Measurements from ENCODE around the gene AMBRA1.

The AMBRA1 gene

DNA sequence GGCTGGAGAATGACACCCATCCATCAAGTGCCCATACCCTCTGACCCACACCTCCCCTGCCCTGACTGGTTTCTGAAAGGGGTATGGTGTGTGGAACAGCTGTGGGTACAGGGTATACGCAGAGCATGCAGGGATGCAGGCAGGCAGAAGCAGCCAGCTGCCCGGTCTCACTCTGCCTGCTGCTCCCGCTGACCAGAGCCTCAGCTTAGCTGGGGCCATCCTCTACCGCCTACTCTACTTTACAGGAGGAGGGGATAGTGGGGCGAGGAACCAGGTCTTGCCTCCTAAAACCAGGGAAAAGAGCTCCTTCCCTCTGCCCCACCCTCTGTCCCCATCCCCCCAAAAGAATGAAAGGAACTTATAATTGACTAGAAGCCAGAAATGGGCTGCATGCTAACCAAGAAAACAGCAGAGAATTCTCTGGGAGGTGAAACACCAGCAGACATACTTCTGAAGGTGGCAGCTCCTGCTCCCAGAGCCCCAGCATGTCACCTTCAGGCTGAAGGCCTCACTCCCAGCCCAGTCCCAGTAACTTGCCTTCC is 189.3 kb downstream of the AMBRA1 start:
- DNase-seq (ENCODE audit: low read depth in 2 of 2) = no peak

DNA sequence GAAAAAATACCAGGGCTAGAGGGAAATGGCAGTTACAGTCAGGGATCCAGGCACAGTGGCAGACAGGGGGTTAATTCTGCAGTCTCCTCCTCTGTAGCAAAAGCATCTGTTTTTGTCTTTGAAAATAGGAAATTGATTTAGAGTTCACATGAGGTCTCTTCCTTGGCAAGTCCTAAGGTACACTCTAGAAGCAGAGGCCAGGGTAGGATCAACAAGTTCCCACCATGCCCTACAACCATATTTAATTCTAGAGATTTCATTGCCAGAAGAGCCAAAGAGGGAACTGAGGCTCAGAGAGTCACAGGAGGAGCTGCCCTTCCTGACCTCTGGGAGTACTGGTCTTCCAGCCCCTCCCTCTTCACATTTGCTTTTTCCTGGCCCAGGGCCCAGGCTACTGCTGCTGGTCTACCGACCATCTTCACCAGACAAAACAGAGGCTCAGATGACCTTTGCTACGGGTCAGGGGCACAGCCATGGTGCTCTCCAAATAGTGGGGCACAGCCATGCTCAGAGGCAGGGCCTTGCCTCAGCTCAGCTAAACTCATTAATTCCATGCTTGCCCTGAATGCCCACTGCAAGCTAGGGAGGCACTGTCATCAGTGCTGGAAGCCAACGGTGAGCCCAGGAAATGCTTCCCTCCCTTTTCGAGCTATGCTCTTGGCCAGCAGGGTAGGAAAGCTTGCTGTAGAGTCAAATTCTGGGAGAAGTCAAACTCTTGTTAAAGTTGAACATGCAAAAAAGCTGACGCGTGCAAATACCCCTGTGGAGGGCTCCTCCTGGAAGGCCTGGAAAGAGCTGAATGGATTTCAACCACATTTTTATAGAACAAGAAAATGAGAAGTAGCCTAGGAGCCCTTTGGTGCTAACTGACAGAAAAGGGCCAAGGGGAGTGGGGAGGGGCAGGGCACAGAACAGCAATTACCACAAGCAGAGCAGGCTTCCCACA is 190.6 kb downstream of the AMBRA1 start:
- DNase-seq (ENCODE audit: low read depth in 2 of 2) = no peak

GRCh38 chr11:46397526-46397925 is 196.3 kb downstream of the AMBRA1 start:
- no peak for DNase-seq (ENCODE audit: low read depth in 2 of 2)

- no peak for DNase-seq (ENCODE audit: low read depth in 2 of 2)
Observed at GRCh38 chr11:46393759-46394158, 200.1 kb downstream of the AMBRA1 start.

DNA sequence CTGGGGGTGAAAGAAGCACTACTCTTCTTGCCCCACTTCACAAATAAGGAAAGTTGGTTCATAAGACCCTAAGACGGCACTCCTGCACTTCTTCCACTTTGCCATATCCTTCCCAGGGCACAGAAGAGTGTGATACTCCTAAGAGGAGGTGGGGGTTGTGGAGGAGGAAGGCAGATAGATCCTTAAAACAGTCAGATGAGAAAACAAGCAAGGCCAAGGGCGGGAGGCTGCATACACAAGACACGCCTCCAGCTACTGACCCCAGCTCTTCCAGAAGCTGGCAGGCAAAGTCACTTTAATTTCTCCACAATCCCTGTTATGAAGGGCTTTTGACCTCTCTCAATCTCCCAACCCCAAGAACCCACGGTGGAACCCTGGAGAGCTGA is 200.6 kb downstream of the AMBRA1 start:
- DNase-seq (ENCODE audit: low read depth in 2 of 2) = no peak

- DNase-seq (ENCODE audit: low read depth in 2 of 2) = peak; percentile 55 to 58
Observed at GRCh38 chr11:46392421-46393230, 201.2 kb downstream of the AMBRA1 start.

DNA sequence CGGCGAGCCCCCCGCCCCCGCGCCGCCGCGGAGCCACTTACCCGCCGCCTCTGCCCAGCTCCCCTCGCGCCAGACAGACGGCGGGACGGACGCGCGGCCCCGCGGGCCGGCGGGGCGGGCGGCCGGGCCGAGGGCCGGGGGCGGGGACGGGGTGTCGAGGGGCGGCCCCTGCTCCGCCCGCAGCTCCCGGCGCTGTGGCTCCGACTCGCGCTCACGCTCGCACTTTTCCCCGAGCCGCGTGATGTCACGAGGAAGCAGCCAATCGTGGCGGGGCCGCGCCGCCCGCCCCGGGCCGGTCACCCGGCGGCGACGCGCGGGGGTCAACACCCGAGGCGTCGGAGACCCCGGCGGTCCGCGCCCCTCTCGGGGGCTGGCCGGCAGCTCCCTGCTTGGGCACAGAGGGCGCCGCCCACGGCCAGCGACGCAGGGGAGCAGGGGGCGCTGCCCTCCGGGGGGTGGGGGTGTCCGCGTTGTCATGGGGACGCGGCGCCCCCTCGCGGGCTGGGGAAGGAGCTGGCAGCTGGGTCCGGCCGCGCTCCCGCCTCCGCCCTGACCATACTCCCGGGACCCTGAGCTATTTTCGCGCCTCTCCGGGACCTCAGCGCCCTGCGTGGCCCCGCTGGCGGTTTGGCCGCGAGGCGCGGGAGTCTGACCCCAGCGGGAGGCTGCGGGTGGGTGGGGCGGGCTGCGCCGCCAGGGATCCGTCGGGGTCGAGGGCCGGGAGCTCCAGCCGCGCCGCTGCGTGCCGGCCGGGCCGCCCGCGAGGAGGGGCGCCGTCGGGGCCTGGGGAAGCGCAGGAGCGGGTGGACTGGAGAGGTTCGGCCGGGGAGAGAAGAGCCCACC is 202.0 kb downstream of the AMBRA1 start, which contains the start of gene CHRM4:
CHRM4 (minus strand) TSS at position 199 of the 843 bp plus-strand sequence. CDS start 5,219 bp downstream, outside the sequence.
- DNase-seq (ENCODE audit: low read depth in 2 of 2) = no peak

DNA sequence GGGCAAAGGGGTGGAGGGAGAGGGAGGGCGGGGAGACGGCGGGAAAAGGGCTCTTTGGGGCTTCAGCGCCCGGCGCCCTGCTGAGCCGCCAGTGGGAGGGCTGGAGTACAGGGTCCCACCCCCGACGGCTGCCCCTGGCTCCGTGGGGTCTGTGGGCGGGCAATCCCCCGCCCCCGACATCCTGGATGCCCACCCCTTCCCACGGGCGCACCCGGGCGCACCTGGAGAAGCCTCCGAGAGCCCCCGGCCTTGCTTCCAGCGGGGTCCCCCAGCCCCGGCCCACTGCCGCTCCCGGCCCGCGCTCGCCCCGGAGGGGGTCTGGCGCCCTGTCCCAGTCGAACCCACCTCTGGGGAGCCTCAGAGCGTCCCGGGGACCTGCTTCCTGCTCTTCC is 202.6 kb downstream of the AMBRA1 start:
- DNase-seq (ENCODE audit: low read depth in 2 of 2) = no peak

DNA sequence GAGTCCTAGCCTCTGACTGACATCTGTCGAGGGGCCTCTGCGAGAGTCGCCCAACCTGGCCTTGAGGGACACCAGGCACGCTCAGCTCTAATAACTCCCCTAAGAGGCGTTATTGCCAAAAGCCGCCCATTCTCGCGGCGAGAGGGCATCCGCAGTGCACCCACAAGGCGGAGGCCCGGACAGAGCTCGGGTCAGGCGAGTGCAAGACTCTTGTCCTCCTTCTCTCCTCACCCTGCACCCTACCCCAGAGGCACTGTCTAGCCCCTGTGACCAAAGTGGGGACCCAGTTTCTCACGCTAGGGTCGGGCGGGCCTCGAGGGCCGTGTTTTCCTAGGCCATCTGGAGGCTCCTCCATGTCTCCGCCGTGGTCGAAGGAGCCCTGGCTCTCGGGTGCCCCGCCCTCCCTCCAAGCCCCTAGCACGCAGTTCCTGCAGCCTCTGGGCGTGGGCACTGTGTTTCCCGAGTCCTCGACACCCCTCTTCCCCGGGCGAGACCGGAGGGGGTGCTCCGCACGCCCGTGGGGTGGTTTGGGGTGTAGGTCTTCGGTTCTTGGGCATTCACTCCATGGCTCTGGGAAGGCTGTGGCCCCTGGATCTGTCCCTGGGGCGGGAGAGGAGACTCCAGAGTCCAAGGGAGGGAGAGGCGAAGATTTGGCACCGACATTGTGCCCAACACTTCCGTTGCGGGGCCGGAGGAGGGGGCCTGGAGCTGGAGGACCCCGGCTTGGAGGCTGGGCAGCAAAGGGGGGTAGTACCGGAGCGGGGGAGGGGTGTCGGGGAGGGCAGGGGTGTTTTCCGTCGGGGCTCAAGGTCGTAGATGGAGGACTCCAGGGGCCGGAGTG is 203.3 kb downstream of the AMBRA1 start:
- no peak for DNase-seq (ENCODE audit: low read depth in 2 of 2)

GRCh38 chr11:46389450-46390330 is 204.1 kb downstream of the AMBRA1 start:
- no peak for DNase-seq (ENCODE audit: low read depth in 2 of 2)

DNA sequence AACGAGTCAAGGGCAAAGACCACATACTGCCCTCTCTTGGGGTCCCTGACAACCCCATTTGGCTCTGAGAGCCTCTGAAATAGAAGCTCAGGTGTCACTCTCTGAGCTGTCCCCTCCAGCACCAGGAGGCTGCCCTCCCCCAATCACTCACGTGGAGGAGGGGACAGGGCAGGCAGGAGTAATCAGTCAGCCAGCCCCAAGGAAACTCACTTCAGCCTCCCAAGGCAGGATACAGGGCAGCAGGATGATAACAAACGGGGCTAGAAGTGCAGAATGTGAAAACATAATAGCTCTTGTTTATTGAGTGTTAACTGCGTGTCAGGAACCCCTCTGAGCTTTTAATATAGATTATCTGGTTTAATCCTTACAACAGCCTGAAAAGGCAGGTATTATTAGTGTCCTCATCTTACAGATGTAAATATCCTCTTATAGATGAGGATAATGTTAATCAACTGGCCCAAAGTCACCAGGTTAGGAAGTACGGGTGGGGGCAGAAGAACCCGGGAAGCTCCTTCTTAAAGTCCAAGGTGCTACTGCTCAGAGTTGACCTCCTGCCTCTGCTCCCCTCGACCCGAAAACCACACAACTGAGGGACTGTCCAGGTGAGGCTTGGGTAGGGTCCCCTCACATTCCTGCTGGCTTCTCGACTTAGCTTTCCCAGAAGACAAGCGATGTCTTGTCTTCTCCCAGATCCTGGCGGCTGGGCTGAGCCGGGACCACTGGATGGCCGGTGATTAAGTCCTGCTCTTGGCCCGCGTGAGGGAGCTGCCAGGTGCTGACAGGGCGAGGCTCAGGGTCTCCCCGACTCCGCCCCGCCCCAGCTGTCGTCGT is 205.0 kb downstream of the AMBRA1 start:
- DNase-seq (ENCODE audit: low read depth in 2 of 2) = no peak

DNA sequence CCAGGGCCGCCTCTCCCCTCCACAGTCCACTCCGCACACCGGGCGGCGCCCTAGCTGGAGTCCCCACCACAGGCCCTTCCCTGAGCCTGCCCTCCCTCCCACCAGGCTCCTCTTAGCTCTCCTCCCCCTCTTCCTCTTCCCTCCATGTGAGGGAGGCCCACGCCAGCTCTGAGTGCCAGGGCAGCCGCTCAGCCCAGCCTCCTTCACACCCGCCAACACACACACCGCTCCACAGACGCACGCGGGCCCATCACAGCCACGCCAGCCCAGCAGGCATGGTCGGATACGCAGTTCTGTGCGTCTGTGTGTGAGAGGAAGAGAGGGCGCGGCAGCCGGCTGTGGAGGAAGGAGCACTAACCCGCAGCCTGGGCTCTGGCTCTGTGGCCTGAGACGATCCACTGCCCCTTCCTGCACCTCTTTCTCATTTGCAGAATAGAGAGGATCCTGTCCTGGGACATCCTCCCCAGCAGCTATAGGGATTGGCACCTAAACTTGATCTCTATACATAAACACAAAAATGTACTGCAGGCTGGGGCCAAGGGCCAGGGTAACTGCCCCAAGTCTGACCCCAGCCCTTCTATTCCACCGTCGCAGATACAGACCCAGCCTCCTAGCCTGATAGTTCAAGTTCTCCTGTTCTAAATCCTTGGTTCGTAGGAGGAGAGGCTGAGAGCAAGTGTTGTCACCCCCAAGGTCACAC is 205.8 kb downstream of the AMBRA1 start:
- DNase-seq (ENCODE audit: low read depth in 2 of 2) = no peak

DNA sequence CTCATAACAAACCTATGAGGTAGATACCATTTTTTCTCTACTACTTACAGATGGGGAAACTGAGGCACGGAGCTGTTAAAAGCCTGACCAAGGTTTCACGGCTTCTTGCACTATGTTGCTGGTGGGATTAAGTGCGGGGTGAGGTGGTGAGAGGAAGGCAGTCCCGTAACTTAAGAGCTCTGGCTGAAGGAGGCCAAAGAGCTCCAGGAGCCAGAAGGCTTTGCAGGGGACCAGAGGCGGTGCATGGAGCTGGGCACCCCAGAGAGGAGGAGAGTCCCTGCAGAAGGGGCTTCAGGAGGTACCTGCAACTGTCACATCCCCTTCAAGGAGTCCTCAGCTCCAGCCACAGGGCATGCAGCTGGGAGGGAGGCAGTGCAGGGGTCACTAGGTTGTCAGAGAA is 206.4 kb downstream of the AMBRA1 start:
- no peak for DNase-seq (ENCODE audit: low read depth in 2 of 2)

DNA sequence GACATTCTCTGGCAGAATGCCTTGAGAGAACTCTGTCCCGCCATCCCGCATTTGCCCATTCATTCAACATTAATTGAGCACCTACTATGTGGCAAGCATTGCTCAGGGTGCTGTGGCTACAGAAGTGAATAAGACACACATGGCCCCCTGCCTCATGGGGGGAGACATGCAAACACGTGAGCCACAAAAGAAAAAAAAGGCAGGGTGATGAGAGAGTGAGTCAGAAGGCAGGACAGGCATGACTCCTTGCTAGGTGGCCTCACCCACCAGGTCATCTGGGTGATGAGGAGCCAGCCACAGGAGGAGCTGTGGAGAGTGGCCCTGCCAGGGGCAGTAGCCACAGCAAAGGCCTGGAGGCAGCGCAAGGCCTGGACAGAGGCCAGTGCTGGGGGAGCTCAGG is 207.1 kb downstream of the AMBRA1 start:
- no peak for DNase-seq (ENCODE audit: low read depth in 2 of 2)

- no peak for DNase-seq (ENCODE audit: low read depth in 2 of 2)
Observed at GRCh38 chr11:46386005-46386578, 207.7 kb downstream of the AMBRA1 start.

DNA sequence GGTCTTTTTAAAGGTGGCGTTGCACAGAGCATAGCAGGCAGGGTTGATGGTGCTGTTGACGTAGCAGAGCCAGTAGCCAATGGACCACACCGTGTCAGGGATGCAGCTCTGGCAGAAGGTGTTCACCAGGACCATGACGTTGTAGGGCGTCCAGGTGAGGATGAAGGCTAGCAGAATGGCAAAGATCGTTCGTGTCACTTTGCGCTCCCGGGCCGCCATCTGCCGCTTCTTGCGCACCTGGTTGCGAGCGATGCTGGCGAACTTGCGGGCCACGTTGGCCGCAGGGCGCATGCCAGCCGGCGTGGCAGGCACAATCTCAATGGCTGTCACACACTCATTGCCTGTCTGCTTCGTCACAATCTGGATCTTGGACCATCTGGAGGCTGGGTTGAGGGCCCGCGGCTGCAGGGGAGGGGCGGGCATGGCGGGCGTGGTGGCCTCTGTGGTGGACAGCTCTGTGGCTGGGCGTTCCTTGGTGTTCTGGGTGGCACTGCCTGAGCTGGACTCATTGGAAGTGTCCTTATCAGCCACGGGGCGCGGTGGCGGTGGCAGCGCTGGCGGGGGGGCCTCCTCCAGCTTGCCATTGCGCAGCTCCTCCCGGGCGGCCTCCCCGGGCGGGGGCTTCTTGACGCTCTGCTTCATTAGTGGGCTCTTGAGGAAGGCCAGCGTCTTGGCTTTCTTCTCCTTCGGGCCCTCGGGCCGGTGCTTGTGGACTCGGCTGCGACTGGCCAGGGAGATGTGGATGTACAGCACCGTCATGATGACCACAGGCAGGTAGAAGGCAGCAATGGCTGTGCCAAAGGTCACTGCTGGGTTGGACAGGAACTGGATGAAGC is 208.4 kb downstream of the AMBRA1 start:
- DNase-seq (ENCODE audit: low read depth in 2 of 2) = no peak
